ENCODE data around the gene AEBP1. TPM values are rescaled to one million over a fixed set of nuclear protein-coding genes. Genes with fewer than 3 reads are reported as not detected.
"Not testable (repeated sequence)": the region's sequence is repeated elsewhere in the genome, so short reads cannot be mapped to it uniquely, and the experiment has no call there.

Gene AEBP1
- total RNA-seq, 1 donor from 2014 or later: 18.4 TPM

- intact Hi-C loops (cut with micrococcal nuclease): no loop called here
- ATAC-seq (no peak), DNase-seq (no peak)
Observed at GRCh38 chr7:44112231-44112996, 8.3 kb downstream of the AEBP1 start.

- intact Hi-C loops (cut with micrococcal nuclease): no loop called here
- DNase-seq: no peak
Observed at GRCh38 chr7:44112997-44113763, 9.0 kb downstream of the AEBP1 start.

GRCh38 chr7:44113764-44114354 is 9.7 kb downstream of the AEBP1 start:
- DNase-seq (no peak), ATAC-seq (no peak)
- intact Hi-C loops (cut with micrococcal nuclease): no loop called here

More at GRCh38 chr7:44112997-44113763, 9.0 kb downstream of the AEBP1 start:
- no peak for ATAC-seq

- peak; percentile 89 for ATAC-seq
- intact Hi-C loops (cut with micrococcal nuclease): no loop called here
- DNase-seq: peak; percentile 87
Observed at GRCh38 chr7:44114586-44115310, 10.6 kb downstream of the AEBP1 start.

- no peak for DNase-seq
- intact Hi-C loops (cut with micrococcal nuclease): no loop called here
- ATAC-seq: no peak
Observed at GRCh38 chr7:44116087-44116788, 12.1 kb downstream of the AEBP1 start.

GRCh38 chr7:44116789-44117666 is 12.9 kb downstream of the AEBP1 start:
- intact Hi-C loops (cut with micrococcal nuclease): no loop called here
- DNase-seq (no peak), ATAC-seq (no peak)

- intact Hi-C loops (cut with micrococcal nuclease): no loop called here
- ATAC-seq: no peak
- no peak for DNase-seq
Observed at GRCh38 chr7:44117801-44118429, 13.8 kb downstream of the AEBP1 start.

- ATAC-seq: no peak
- intact Hi-C loops (cut with micrococcal nuclease): no loop called here
Observed at GRCh38 chr7:44119829-44120380, 15.8 kb downstream of the AEBP1 start.

GRCh38 chr7:44120395-44120794 is 16.2 kb downstream of the AEBP1 start:
- no peak for ATAC-seq
- intact Hi-C loops (cut with micrococcal nuclease): no loop called here

More at GRCh38 chr7:44119829-44120380, 15.8 kb downstream of the AEBP1 start:
- no peak for DNase-seq

GRCh38 chr7:44121761-44122420 is 17.7 kb downstream of the AEBP1 start:
- no peak for ATAC-seq
- intact Hi-C loops (cut with micrococcal nuclease): no loop called here

More at GRCh38 chr7:44120395-44120794, 16.2 kb downstream of the AEBP1 start:
- DNase-seq: no peak

GRCh38 chr7:44122529-44122928 is 18.4 kb downstream of the AEBP1 start:
- intact Hi-C loops (cut with micrococcal nuclease): no loop called here
- ATAC-seq: no peak
- no peak for DNase-seq

More at GRCh38 chr7:44121761-44122420, 17.7 kb downstream of the AEBP1 start:
- DNase-seq: no peak

GRCh38 chr7:44123190-44124003 is 19.3 kb downstream of the AEBP1 start, which contains the start of gene POLD2:
Gene POLD2 (minus strand): TSS chr7:44123548. CDS start chr7:44122053, 1,495 bp downstream.
- ATAC-seq (peak; percentile 99), DNase-seq (peak; percentile 99)
- intact Hi-C loops (cut with micrococcal nuclease): no loop called here

GRCh38 chr7:44124822-44125202 is 20.7 kb downstream of the AEBP1 start:
- no peak for ATAC-seq
- intact Hi-C loops (cut with micrococcal nuclease): no loop called here
- no peak for DNase-seq

GRCh38 chr7:44126574-44126973 is 22.4 kb downstream of the AEBP1 start:
- DNase-seq; ATAC-seq; intact Hi-C loops (cut with micrococcal nuclease): not testable (repeated sequence)

GRCh38 chr7:44127161-44127560 is 23.0 kb downstream of the AEBP1 start:
- no peak for DNase-seq
- ATAC-seq: no peak
- intact Hi-C loops (cut with micrococcal nuclease): no loop called here

Data from left ventricle myocardium superior (tissue), 1 donor.